Mesendoderm (in vitro differentiated cells): ENCODE results near the gene CDH16.

Experiments
- DNase-seq: peaks from one replicate; pipeline ENCODE4 v3.0.0; 2013
- H2AK5ac ChIP-seq: 2 replicates; pipeline ENCODE4 v1.6.1; 2013; ENCODE audit warnings: low read length, inconsistent platforms
- H2BK120ac ChIP-seq: 2 replicates; pipeline ENCODE4 v1.6.1; 2013; ENCODE audit warnings: low read depth, mild to moderate bottlenecking, low read length, moderate library complexity, mixed read lengths
- H2BK15ac ChIP-seq: replicated peaks from 2 replicates; pipeline ENCODE4 v1.6.1; 2013; ENCODE audit warnings: low read depth, mild to moderate bottlenecking, moderate library complexity
- H2BK5ac ChIP-seq: 2 replicates; pipeline ENCODE4 v1.6.1; 2013; ENCODE audit warnings: low read length, inconsistent platforms
- H3K18ac ChIP-seq: 2 replicates; pipeline ENCODE4 v1.6.1; 2013; ENCODE audit warnings: mild to moderate bottlenecking, low read length, mixed read lengths
- H3K23ac ChIP-seq: one replicate; pipeline ENCODE4 v1.6.1; 2013; ENCODE audit warnings: low read length
- H3K27ac ChIP-seq: 2 replicates; pipeline ENCODE4 v1.5.1; 2013; ENCODE audit warnings: low read depth, mild to moderate bottlenecking, inconsistent platforms, low read length, moderate library complexity
- H3K27me3 ChIP-seq: 2 replicates; pipeline ENCODE4 v1.6.1; 2013; ENCODE audit warnings: low read length, control low read depth, mild to moderate bottlenecking, inconsistent platforms; ENCODE audit not compliant: insufficient read depth, poor library complexity
- H3K36me3 ChIP-seq: 2 replicates; pipeline ENCODE4 v1.6.1; 2013; ENCODE audit warnings: low read length, inconsistent platforms; ENCODE audit not compliant: control insufficient read depth, insufficient read depth
- H3K4ac ChIP-seq: one replicate; pipeline ENCODE4 v1.6.1; 2013; ENCODE audit warnings: low read depth, mild to moderate bottlenecking, low read length, moderate library complexity
- H3K4me1 ChIP-seq: 2 replicates; pipeline ENCODE4 v1.6.1; 2013; ENCODE audit warnings: low read depth, low read length, inconsistent platforms; ENCODE audit not compliant: control insufficient read depth
- H3K4me2 ChIP-seq: 2 replicates; pipeline ENCODE4 v1.6.1; 2013; ENCODE audit warnings: low read length
- H3K4me3 ChIP-seq: 2 replicates; pipeline ENCODE4 v1.5.1; 2013; ENCODE audit warnings: mild to moderate bottlenecking, low read length
- H3K56ac ChIP-seq: one replicate; pipeline ENCODE4 v1.6.1; 2013; ENCODE audit warnings: low read length
- H3K79me1 ChIP-seq: 2 replicates; pipeline ENCODE4 v1.6.1; 2013; ENCODE audit warnings: low read length, inconsistent platforms
- H3K79me2 ChIP-seq: 2 replicates; pipeline ENCODE4 v1.6.1; 2013; ENCODE audit warnings: mild to moderate bottlenecking, low read length; ENCODE audit not compliant: control insufficient read depth, insufficient read depth
- H3K9ac ChIP-seq: 2 replicates; pipeline ENCODE4 v1.6.1; 2013; ENCODE audit warnings: low read length, inconsistent platforms
- H4K5ac ChIP-seq: one replicate; pipeline ENCODE4 v1.6.1; 2013; ENCODE audit warnings: low read length
- H4K8ac ChIP-seq: one replicate; pipeline ENCODE4 v1.6.1; 2013; ENCODE audit warnings: low read depth, mild to moderate bottlenecking, control low read depth, low read length, moderate library complexity
- WGBS: extraction: QIAGEN DNeasy Blood & Tissue Kit; methylation state at CpG from one replicate; pipeline ENCODE4 v1.1.7; 2013; ENCODE audit warnings: low lambda C conversion rate, missing lambda C conversion rate; ENCODE audit not compliant: insufficient coverage; ENCODE audit errors: extremely low coverage; 5-methylcytosine and 5-hydroxymethylcytosine counted together

The CDH16 gene

DNA sequence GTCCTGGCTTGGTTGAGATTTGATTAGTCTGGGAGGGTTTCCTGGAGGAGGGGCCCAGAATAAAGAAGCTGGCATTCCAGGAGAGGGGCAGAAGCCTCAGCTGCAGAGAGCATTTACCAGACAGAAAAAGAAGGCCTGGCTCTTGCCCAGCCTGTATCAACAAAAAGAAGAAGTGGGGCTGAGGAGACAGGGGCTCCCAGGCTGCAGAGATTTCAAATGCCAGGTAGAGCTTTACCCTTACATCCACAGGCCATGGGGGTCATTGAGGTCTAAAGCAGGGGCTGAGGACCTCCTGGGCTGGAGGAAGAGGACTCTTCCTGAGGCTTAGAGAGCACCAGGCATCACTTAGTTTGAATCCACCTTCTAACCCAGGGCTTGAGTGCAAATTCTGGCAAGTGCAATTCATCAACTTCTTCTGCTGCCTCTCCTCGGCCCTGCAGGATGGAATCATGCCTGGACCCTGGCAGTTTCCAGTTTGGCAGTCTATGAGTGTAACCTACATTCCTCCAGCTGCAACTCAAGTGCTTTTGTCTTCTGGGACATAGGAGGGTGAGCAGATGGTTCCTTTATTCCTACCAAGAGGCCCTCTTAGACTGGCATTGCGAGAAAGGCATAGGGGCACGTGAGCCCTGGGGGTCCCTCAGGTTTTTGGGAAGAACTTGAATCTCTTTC is 59.2 kb downstream of the CDH16 start:
- no peaks in the 10 kb centered on the region for H3K79me2 ChIP-seq
- no peak overlapping the region for H4K8ac ChIP-seq
- H3K4ac ChIP-seq: no peak overlapping the region
- no peak overlapping the region for H2BK5ac ChIP-seq
- no peak overlapping the region for H3K56ac ChIP-seq
- H2AK5ac ChIP-seq: no peak overlapping the region
- H3K4me1 ChIP-seq: no peaks in the 10 kb centered on the region
- no CpG with 5 or more reads among the region's 3 CpGs for WGBS
- no peak overlapping the region for H3K4me2 ChIP-seq
- H2BK15ac ChIP-seq: no peak overlapping the region
- no peak overlapping the region for H3K23ac ChIP-seq
- no peaks in the 10 kb centered on the region for H3K27me3 ChIP-seq
- no peak for DNase-seq
- no peaks in the 10 kb centered on the region for H3K79me1 ChIP-seq
- no peaks in the 10 kb centered on the region for H3K36me3 ChIP-seq
- no peak overlapping the region for H3K9ac ChIP-seq
- no peak overlapping the region for H4K5ac ChIP-seq
- H3K27ac ChIP-seq: no peak overlapping the region
- no peak overlapping the region for H3K4me3 ChIP-seq
- no peak overlapping the region for H3K18ac ChIP-seq
- H2BK120ac ChIP-seq: no peak overlapping the region

DNA sequence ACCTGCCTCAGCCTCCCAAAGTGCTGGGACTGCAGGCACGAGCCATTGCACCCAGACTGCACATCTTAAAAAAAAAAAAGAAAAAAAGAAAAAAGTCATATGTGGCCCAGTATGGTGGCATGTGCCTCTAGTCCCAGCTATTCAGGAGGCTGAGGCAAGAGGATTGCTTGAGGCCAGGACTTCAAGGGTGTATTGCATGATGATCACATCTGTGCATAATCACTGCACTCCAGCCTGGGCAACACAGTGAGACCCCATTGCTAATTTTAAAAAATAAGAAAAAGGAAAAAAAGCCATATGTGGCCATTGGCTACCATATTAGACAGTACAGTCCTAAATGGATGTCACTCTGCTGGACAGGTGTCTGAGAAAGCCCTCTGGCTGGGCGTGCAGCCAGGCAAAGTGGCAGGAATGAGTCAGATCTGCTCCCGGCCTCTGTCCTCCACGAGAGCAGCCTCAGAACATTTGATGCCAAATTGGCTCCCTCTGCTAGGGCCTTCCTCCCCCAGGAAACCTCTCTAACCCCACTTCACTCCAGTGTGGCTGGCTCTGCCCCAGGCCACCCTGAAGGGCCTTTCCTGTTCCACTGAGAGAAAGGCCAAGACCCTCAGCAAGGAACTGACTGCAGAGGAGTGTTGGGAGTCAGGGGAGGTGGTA is 59.8 kb downstream of the CDH16 start:
- Histone ChIP-seq H3K36me3 (no peaks in the 10 kb centered on the region), H2BK120ac (no peak overlapping the region), H3K18ac (no peak overlapping the region), H3K56ac (no peak overlapping the region), H4K5ac (no peak overlapping the region), H3K27ac (no peak overlapping the region), H2AK5ac (no peak overlapping the region), H3K23ac (no peak overlapping the region), H3K27me3 (no peaks in the 10 kb centered on the region), H3K4ac (no peak overlapping the region), H3K79me2 (no peaks in the 10 kb centered on the region), H2BK5ac (no peak overlapping the region), H3K79me1 (no peaks in the 10 kb centered on the region), H2BK15ac (no peak overlapping the region), H3K4me2 (no peak overlapping the region), H4K8ac (no peak overlapping the region), H3K4me1 (no peaks in the 10 kb centered on the region), H3K4me3 (no peak overlapping the region), H3K9ac (no peak overlapping the region)
- no CpG with 5 or more reads among the region's 4 CpGs for WGBS
- DNase-seq: no peak
